GM12878 (cell line): ENCODE results near the gene IRX5. TPM values are rescaled to one million over a fixed set of nuclear protein-coding genes. Genes with fewer than 3 reads are reported as not detected.

ENCODE experiments used
- ATAC-seq: fragments of 200-7000 bp; cut with Tn5 transposase; 3 replicates; pipeline ENCODE4 v1.9.1; 2020; ENCODE audit warnings: mild to moderate bottlenecking, moderate library complexity
- BruUV-seq: library from RNA; stranded (reverse); fragments of 400-500 nt; replicated peaks from 2 replicates; lab custom pipeline; 2021; lab: Mats Ljungman, UMichigan
- CTCF ChIA-PET: fragments of 300-600 bp; sonication (Branson Sonifier 250); formaldehyde crosslinking; extraction: SDS; loops from one replicate; lab custom pipeline; 2021; ENCODE audit warnings: inconsistent platforms; lab: Yijun Ruan, JAX
- POLR2A ChIA-PET: fragments of 350-600 bp; formaldehyde crosslinking; extraction: SDS; loops from one replicate; lab custom pipeline; 2021; ENCODE audit warnings: inconsistent platforms; lab: Charles Lee
- RAD21 ChIA-PET: fragments of 300-600 bp; sonication (Branson Sonifier 250); formaldehyde crosslinking; loops from one replicate; lab custom pipeline; 2023; ENCODE audit warnings: antibody characterized with exemption; ENCODE audit not compliant: unreplicated experiment; lab: Charles Lee
- SMC1A ChIA-PET: fragments of 300-600 bp; sonication (Branson Sonifier 250); formaldehyde crosslinking; loops from one replicate; lab custom pipeline; 2023; ENCODE audit not compliant: unreplicated experiment, uncharacterized antibody; lab: Charles Lee
- DNase-seq: peaks from one replicate; pipeline ENCODE4 v3.0.0-alpha.2; 2011; ENCODE audit warnings: low read depth, low spot score
- FAIRE-seq: peaks from 3 replicates; lab custom pipeline; 2011; peaks lifted over from hg19 to GRCh38; lab: Jason Lieb, UNC
- H2AFZ ChIP-seq: 2 replicates; pipeline ENCODE4 v1.6.0; 2011; ENCODE audit warnings: low read depth, low read length, control low read depth; ENCODE audit not compliant: control insufficient read depth
- H3K27ac ChIP-seq: 2 replicates; pipeline ENCODE4 v1.5.1; 2011; ENCODE audit warnings: control low read depth; ENCODE audit not compliant: control insufficient read depth, insufficient read depth
- H3K27me3 ChIP-seq, 2 experiments: replicated peaks in 1 of 2; 2 replicates each; pipeline versions ENCODE4 v1.6.0 to v1.6.1; 2011; ENCODE audit warnings: low read length in 1 of 2; ENCODE audit not compliant: control insufficient read depth in 2 of 2, insufficient read depth in 2 of 2
- H3K36me3 ChIP-seq, 2 experiments: 2 replicates each; pipeline ENCODE4 v1.5.1; 2011; ENCODE audit warnings: low read length in 1 of 2; ENCODE audit not compliant: control insufficient read depth in 2 of 2, insufficient read depth in 2 of 2
- H3K4me1 ChIP-seq: 2 replicates; pipeline ENCODE4 v1.6.1; 2011; ENCODE audit warnings: mild to moderate bottlenecking, low read length, moderate library complexity, mixed read lengths; ENCODE audit not compliant: control insufficient read depth, insufficient read depth
- H3K4me2 ChIP-seq: 2 replicates; pipeline ENCODE4 v1.6.0; 2011; ENCODE audit warnings: control low read depth; ENCODE audit not compliant: control insufficient read depth, insufficient read depth
- H3K4me3 ChIP-seq: fragments of 200-600 bp; sonication (generic); 2 replicates; pipeline ENCODE4 v1.5.1; 2016
- H3K79me2 ChIP-seq: 2 replicates; pipeline ENCODE4 v1.6.0; 2011; ENCODE audit warnings: low read length; ENCODE audit not compliant: control insufficient read depth, insufficient read depth
- H3K9ac ChIP-seq: 2 replicates; pipeline ENCODE4 v1.8.0; 2011; ENCODE audit warnings: low read length, control low read depth, mixed read lengths; ENCODE audit not compliant: control insufficient read depth, insufficient read depth
- H3K9me3 ChIP-seq: replicated peaks from 3 replicates; pipeline ENCODE4 v1.5.1; 2011; ENCODE audit warnings: mild to moderate bottlenecking, low read length; ENCODE audit not compliant: control insufficient read depth, insufficient read depth
- H4K20me1 ChIP-seq: 2 replicates; pipeline ENCODE4 v1.6.0; 2011; ENCODE audit not compliant: control insufficient read depth, insufficient read depth
- ATF2 ChIP-seq: IDR thresholded peaks from 2 replicates; pipeline ENCODE4 v1.6.1; 2012; ENCODE audit warnings: low read length, inconsistent platforms
- BCL3 ChIP-seq: IDR thresholded peaks from 2 replicates; pipeline ENCODE4 v1.6.1; 2011; ENCODE audit warnings: borderline replicate concordance, low read depth, mild to moderate bottlenecking, moderate library complexity, low read length; ENCODE audit not compliant: insufficient read depth, poor library complexity, severe bottlenecking
- CBX5 ChIP-seq: sonication (generic); IDR thresholded peaks from 2 replicates; pipeline ENCODE4 v1.6.1; 2016; ENCODE audit warnings: low read depth, moderate library complexity, mild to moderate bottlenecking, inconsistent platforms
- E2F8 ChIP-seq: fragments of 450-650 bp; IDR thresholded peaks from 2 replicates; pipeline ENCODE4 v1.6.1; 2018; ENCODE audit warnings: mild to moderate bottlenecking, low read depth, moderate library complexity; ENCODE audit not compliant: partially characterized antibody
- IRF4 ChIP-seq: IDR thresholded peaks from 2 replicates; pipeline ENCODE4 v1.6.1; 2011; ENCODE audit warnings: low read depth, low read length
- JUNB ChIP-seq: IDR thresholded peaks from 2 replicates; pipeline ENCODE4 v1.6.1; 2016; ENCODE audit warnings: antibody characterized with exemption, mild to moderate bottlenecking
- KAT2A ChIP-seq: conservative IDR thresholded peaks from 2 replicates; pipeline ENCODE4 v1.6.1; 2011; ENCODE audit warnings: low read depth, low read length; ENCODE audit not compliant: control insufficient read depth
- PAX8 ChIP-seq: fragments of 450-650 bp; IDR thresholded peaks from 2 replicates; pipeline ENCODE4 v1.6.1; 2017; ENCODE audit warnings: mild to moderate bottlenecking, moderate library complexity
- POLR2AphosphoS2 ChIP-seq: IDR thresholded peaks from 2 replicates; pipeline ENCODE4 v1.6.1; 2011; ENCODE audit warnings: low read depth, mild to moderate bottlenecking, low read length, improper control_type of control experiment, moderate library complexity
- WGBS: methylation state at CpG from one replicate; pipeline ENCODE4 v1.1.6; 2016; ENCODE audit warnings: low lambda C conversion rate; ENCODE audit not compliant: insufficient replicate concordance, insufficient coverage; ENCODE audit errors: missing lambda C conversion rate; 5-methylcytosine and 5-hydroxymethylcytosine counted together
- in situ Hi-C: fragments of 300-500 bp; cut with MboI; formaldehyde crosslinking; loops from 9 replicates; pipeline ENCODE4 v1.14.3; 2018; ENCODE audit warnings: mixed read lengths
- intact Hi-C: fragments of 100-400 bp; cut with micrococcal nuclease; formaldehyde crosslinking; loops from one replicate; pipeline ENCODE4 v1.14.2; 2022; ENCODE audit not compliant: unreplicated experiment
- polyA plus RNA-seq, 11 experiments: library from polyadenylated mRNA; depleted of rRNA in 4 of 11; unstranded in 6 of 11; stranded (reverse) in 5 of 11; fragments of >200 nt; fragmentation: Nextera tagmentation in 4 of 11; fragmentation: Illumina TruSeq in 1 of 11; extraction: Ambion mirVana in 4 of 11; extraction: Trizol in 1 of 11; gene quantifications; 1 replicate in 1 of 11; 2 replicates in 10 of 11; pipeline versions ENCODE4 v1.2.1 to v1.2.3, GENCODE V29; 2011 to 2016; ENCODE audit warnings: inconsistent platforms in 2 of 11, missing spikeins in 2 of 11, low read depth in 1 of 11
- total RNA-seq, 4 experiments: library from RNA; depleted of rRNA in 3 of 4; stranded (reverse); fragments of >200 nt in 3 of 4; fragmentation: Illumina TruSeq in 1 of 4; extraction: Trizol in 1 of 4; gene quantifications; 2 replicates each; pipeline versions ENCODE4 v1.2.1 to v1.2.3, GENCODE V29; 2013 to 2021

IRX5 gene
- total and polyA plus RNA-seq, 10 of the 15 experiments (the other 5 are each of a cell fraction or from before 2014, with no cell fraction given), result 0.08 TPM; not detected in 9

- ChIA-PET POLR2A (no interaction called here), CTCF (no interaction called here), RAD21 (no interaction called here), SMC1A (interaction anchor here (0.6 kb wide), 1 partner anchor 447 kb away, joined by 3 read pairs; no protein-coding TSS in a partner anchor)
- DNase-seq, result no peak
- H4K20me1 ChIP-seq, result no peaks in the 10 kb centered on the region
- no peaks in the 10 kb centered on the region for H3K79me2 ChIP-seq
- H3K27me3 ChIP-seq, result no peaks in the 10 kb centered on the region
- no peak overlapping the region for H3K27ac ChIP-seq
- H3K4me3 ChIP-seq, result no peak overlapping the region
- in situ Hi-C loops (no loop called here), intact Hi-C loops (no loop called here)
- H3K9ac ChIP-seq, result no peak overlapping the region
- ATAC-seq, result no peak
- WGBS, result 15% methylated on average over 4 of the region's 4 CpGs
- no peaks in the 10 kb centered on the region for H3K4me1 ChIP-seq
- no TSS peak for BruUV-seq
- H3K4me2 ChIP-seq, result no peak overlapping the region
- H2AFZ ChIP-seq, result no peak overlapping the region
- no peaks in the 10 kb centered on the region for H3K36me3 ChIP-seq
- H3K9me3 ChIP-seq, result no peaks in the 10 kb centered on the region
- TF ChIP-seq JUNB, result no peak
- no peak for TF ChIP-seq ATF2
- TF ChIP-seq POLR2AphosphoS2, result no peak
- no peak for TF ChIP-seq IRF4
- no peak for TF ChIP-seq CBX5
- TF ChIP-seq KAT2A, result no peak
- no peak for TF ChIP-seq BCL3
- no peak for TF ChIP-seq PAX8
- TF ChIP-seq E2F8, result no peak
- no peak for FAIRE-seq
Observed at GRCh38 chr16:54891346-54891745, 39.3 kb upstream of the IRX5 start.
